DMS114 treated with DMSO at 0.1 percent for 48 hours (cell line): ENCODE measurements around the gene SUMO3.

Source experiments
- DNase-seq: peaks from one replicate; lab custom pipeline; 2025; ENCODE audit not compliant: unreplicated experiment; lab: John Stamatoyannopoulos, UW

The SUMO3 gene

GRCh38 chr21:44762221-44763049 lies 55.4 kb downstream of the SUMO3 start:
- no peak for DNase-seq

- no peak for DNase-seq
Observed at GRCh38 chr21:44761747-44762208, 56.1 kb downstream of the SUMO3 start.

GRCh38 chr21:44761011-44761729 lies 56.7 kb downstream of the SUMO3 start:
- DNase-seq = no peak

DNA sequence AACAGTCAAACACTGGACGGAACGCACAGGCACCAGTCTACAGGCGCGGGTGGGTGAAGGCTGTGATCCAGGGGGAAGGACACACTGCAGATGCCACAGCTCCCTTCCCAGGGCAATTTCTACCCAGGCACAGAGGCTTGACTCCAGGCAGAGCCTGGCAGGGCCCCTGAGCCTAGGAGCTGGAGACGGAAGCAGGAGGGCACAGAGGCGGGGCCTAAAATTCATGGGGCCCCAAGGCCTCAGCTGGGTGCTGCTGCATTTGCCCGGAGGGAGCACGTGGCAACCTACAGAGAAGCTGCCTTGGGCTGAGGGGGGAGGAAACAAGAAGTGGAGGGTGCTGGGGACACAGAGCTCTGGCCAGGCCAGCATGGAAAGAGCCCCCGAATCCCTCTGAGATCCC lies 57.5 kb downstream of the SUMO3 start:
- no peak for DNase-seq

DNA sequence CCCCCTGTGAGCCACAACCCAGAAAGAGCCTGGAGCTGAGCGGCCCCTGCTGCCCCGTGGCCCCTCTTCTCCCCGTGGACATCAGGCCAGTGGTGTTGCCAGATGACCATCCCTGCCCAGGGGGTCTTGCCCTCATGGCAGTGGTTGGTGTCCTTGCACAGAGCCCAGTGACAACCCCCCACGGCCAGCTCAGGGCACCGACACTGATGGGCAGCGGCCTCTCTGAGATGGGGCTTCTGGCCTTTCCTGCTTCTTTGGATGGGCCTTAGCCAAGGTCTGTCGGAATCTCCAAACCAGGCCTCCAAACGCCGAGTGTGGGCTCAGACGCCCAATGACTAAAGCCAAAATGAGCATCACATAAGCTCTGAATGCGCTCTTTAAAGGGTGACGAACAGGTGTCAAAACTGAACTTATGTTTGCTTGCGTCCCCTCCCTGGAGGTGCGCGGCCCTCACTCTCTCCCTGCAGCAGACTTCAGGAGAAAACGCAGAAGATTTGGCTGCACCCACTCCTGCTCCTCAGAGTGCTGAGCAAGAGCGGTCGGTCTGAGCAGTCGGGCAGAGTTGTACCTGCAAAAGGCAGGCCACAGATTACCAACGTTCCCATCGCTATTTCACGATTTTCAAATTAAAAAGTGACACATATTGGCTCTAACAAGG lies 58.1 kb downstream of the SUMO3 start:
- DNase-seq = no peak

DNA sequence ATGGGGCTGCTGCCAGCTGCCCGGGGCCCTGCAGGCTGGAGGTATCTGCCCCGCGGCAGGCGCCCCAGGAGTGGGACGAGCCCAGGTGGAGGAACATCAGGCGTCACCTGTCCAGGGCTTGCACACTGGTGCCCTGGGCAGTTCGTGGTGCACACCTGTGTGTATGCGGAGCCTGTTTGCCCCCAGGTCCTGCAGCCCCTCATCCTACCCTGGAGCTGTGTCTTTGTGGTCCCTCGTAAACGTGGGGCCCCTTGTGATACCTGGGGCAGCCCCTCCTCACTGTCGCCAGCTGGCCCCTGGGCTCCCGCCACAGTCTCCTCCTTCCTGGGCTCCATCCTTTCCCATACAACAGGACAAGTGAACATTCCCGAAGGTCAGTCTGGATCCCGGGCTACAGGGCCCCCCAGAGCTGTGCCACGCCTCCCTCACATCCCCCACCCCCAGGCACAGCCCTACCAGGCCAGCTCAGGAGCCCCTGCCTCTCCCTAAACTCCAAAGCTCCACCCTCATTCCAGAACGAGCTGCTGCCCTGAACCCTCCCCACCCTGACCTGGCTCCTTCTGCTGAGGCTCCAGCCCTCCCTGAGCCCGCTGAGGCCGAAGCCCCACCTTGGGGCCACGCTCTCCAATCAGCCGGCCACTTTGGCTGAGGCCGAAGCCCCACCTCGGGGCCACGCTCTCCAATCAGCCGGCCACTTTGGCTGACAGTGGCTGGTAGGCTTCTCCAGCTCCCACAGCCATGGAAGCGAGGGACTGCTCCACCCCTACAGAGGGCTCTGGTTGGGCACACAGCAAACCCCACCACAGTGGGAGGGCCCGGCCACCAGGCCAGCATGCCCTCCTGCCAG lies 58.9 kb downstream of the SUMO3 start:
- no peak for DNase-seq

DNA sequence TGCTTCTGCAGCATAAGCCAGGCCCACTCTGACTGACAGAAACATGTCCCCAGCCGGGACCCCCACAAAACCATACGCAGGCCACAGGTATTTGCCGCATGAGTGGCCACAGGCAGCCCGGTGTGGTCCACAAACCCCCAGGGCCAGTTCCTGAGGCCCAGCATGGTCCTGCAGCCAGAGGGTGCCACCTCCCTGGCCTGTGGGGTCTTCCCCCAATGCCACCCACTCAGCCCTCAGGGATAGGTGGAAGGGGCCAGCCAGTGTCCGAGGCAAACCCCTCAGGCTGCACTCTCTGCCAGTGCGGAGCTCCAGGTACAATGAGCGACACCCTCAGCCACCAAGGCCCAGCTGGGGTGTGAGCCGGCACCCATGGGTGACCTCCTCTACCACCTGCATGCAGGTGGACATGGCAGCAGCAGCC lies 59.7 kb downstream of the SUMO3 start:
- DNase-seq = no peak

GRCh38 chr21:44757731-44758130 lies 60.1 kb downstream of the SUMO3 start:
- no peak for DNase-seq

DNA sequence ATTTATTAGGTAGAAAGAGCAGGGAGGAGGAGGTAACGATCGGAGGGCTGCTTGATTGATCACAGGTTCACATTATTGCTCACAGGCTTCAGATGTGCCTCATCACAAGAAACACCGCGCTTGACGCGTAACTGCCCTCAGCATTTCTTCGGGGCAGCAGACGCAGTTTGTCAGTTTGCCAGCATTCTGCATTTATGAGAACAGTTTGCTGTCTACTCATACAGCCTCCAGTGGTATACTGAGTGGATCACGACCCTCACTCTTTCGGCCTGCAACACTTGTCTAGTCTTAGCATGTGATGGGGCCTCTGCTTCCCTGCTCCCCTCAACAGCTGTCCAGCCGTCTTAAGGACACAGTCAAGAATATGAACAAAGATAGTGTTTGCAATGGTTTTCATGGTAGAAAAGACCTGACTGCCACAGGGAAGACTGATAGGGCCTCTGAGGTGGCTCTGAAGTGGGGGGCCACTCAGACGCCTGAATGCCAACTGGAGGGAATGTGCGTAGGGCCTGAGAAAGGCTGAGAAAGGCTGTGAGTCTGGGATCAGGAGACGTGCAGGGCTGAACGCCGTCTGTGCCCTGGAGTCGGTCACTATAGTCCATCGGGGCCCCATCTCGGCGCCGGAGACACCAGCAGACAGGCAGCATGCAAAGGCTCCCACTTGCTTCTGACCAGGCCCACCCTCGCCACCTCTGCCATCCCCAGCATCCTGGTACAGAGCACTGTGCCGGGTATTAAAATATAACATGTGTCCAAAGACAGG lies 61.3 kb downstream of the SUMO3 start:
- DNase-seq = no peak
